ENCODE results near the gene RPE65.
"Not testable (repeated sequence)": the region's sequence is repeated elsewhere in the genome, so short reads cannot be mapped to it uniquely, and the experiment has no call there.

The RPE65 gene

DNA sequence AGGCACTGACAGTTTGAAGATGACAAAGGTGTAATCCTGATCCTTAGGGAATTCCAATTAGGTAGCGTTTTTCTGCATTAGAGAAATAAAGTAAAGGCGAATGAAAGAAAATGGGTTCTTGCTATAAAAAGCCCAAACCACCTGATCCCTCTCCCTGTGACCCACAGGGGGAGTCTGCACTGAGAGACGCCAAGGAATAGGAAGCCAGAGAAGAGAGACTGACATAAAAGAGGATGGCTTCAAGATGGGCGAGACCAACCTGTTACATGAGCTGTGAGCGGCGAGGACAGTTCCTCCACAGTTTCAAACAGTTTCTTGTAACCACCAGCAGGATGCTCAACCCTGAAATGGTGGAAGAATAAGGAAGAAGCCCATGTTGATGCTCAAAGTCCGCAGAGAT is 1.4 kb downstream of the RPE65 start:
- DNase-seq = no peak

DNA sequence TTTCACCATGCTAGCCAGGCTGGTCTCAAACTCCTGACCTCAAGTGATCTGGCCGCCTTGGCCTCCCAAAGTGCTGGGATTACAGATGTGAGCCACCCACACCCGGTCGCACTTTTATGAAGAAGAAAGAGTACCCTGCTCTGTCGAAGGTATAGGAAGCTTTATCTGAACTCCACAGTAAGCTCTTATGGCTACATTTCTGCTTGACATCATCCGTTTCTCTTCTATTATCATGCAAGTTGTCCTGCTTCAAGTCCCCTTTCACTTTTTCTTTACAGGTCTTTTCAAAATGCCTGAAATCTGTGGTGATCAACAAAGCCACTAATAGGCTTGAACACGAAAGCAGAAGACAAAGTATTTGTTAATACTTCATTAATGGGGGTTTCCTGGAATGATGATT is 4.0 kb downstream of the RPE65 start:
- DNase-seq = no peak

DNA sequence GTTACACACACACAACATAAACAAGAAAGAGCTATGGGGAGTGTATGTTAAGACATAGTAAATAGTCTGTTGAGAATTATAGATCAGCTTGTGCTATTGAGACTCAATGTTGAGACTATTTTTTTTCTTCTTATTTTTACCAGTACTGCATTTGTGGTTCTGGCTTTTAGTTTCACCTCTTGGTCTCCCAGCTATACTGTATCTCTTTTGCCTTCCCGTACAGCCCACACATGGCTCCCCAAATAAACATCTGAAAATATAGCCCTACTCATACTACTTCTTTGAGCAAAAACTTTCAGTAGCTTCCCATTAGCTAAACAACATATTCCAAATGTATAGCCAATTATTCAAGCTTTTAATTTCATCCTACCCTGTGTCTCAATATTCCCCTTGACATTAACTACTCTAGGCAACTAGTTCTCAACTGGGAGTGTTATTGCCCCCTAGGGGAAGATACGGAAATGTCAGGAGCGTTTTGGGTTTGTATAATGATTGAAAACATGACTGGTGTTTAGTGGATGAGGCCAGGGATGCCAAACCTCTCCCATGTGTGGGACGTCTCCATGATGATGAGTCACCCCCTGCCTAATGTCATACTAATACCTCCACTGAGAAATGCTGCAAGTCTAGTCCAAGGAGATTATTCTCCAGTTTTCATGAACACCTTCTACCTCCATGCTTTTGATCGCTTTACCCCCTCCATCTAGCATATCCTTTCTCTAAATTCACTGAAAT is 6.8 kb downstream of the RPE65 start:
- no peak for DNase-seq

- DNase-seq = no peak
Observed at GRCh38 chr1:68442006-68442405, 7.7 kb downstream of the RPE65 start.

GRCh38 chr1:68438310-68438709 is 11.4 kb downstream of the RPE65 start:
- DNase-seq = no peak

GRCh38 chr1:68433395-68433794 is 16.4 kb downstream of the RPE65 start:
- DNase-seq = no peak

GRCh38 chr1:68431076-68431475 is 18.7 kb downstream of the RPE65 start:
- DNase-seq = no peak

GRCh38 chr1:68429233-68429808 is 20.4 kb downstream of the RPE65 start:
- DNase-seq = no peak

GRCh38 chr1:68426594-68426993 is 23.2 kb downstream of the RPE65 start:
- no peak for DNase-seq

DNA sequence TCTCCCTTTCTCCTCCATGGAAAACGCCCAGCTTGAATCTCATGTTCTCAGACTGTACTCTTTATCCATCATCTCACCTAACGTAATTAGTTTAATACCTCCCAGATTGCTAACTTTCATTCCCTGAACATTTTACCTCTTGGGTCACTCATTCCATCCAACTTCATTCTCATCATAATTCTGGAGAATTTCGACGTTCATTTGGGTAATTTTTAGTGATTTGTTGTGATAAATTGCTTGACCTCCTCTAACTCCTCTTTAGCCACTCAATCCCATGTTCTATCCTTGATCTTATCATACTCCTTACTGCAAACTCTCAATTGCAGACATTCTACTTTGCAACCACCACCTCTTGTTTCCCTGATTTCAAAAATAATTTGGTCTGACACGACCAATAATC is 28.4 kb downstream of the RPE65 start:
- DNase-seq = no peak

DNA sequence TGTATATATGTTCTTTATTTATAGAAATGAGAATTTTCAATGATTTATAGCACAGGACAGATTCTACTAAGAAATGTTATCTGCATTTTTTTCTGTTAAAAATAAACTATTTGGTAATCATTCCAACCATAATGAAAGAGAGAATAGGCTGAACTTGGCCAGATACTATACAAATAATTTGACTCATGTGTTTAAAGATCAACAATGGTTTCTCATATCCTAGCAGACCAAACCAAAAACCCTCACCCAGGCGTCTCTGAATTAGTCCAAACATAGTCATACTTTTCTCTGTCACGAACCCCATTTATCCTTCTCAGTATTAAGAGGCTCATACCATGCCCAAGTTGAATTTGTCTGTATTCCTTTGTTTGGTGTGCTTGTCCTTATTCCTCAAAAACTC is 40.3 kb downstream of the RPE65 start:
- DNase-seq = no peak

GRCh38 chr1:68401506-68401905 is 48.2 kb downstream of the RPE65 start:
- DNase-seq = no peak

GRCh38 chr1:68395575-68395974 is 54.2 kb downstream of the RPE65 start:
- not testable (repeated sequence) for DNase-seq

- not testable (repeated sequence) for DNase-seq
Observed at GRCh38 chr1:68392474-68392873, 57.3 kb downstream of the RPE65 start.

DNA sequence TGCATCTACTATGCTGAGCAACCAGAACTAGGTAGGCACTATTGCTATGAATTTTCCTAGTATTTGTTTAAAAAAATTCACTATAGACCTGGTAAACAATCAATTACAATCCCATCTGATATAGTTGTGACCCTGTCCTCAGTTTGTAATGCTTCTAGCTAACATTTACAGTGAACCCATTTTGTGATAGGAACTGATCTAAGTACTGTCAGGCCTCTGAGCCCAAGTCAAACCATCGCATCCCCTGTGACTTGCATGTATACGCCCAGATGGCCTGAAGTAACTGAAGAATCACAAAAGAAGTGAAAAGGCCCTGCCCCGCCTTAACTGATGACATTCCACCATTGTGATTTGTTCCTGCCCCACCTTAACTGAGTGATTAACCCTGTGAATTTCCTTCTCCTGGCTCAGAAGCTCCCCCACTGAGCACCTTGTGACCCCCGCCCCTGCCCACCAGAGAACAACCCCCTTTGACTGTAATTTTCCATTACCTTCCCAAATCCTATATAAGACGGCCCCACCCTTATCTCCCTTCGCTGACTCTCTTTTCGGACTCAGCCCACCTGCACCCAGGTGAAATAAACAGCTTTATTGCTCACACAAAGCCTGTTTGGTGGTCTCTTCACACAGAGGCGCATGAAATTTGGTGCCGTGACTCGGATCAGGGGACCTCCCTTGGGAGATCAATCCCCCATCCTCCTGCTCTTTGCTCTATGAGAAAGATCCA is 63.8 kb downstream of the RPE65 start:
- not testable (repeated sequence) for DNase-seq

- DNase-seq = no peak
Observed at GRCh38 chr1:68384872-68385411, 64.8 kb downstream of the RPE65 start.

DNA sequence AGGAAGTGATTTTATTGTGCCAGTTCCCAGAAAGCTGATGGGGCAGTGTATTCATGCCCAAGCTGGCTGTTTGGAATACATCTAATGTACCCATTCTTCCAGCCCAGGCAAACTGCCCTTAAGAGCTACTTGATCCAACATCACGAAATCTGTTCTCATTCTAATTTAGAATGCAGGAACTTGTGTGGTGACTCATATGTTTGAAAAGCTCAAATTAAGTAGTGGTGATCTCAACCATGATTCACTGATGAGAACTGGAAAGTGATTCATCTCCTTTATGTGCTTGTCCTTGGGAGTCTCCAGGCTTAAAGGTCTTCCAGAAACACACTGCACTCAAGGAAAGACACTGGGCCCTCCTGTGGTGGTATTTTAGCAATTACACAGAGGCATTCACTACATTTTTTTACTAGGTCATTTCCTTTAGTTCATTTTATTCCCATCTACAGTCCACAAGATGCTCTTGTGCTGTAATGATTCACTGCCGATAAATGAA is 65.4 kb downstream of the RPE65 start:
- DNase-seq = no peak

GRCh38 chr1:68383092-68383491 is 66.7 kb downstream of the RPE65 start:
- no peak for DNase-seq

DNA sequence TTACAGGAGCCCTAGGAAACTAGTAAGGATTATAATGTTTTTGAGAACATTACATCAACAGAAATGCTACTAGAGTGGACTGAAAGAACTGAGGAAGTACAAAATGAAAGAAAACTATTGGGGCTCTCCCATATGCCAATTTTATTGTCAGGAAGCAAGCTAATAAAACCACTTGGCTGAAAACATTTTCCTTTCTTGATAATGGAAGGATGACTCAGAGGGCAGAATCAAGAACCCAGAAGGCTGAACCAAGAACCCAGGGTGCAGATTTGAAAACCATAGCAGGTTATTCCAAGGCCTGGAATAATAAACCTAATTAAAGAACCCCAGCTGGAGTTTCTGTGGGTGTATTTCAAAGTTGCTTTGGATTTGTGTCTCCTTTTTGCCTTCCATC is 70.7 kb downstream of the RPE65 start:
- no peak for DNase-seq
